NOMO-1 (cell line): ENCODE measurements around the gene NELFCD.
"Not testable (repeated sequence)": the region's sequence is repeated elsewhere in the genome, so short reads cannot be mapped to it uniquely, and the experiment has no call there.

Source experiments
- DNase-seq, 2 experiments: peaks; one replicate each; lab custom pipeline; 2025; ENCODE audit not compliant: unreplicated experiment in 2 of 2; lab: John Stamatoyannopoulos, UW

Gene NELFCD

DNA sequence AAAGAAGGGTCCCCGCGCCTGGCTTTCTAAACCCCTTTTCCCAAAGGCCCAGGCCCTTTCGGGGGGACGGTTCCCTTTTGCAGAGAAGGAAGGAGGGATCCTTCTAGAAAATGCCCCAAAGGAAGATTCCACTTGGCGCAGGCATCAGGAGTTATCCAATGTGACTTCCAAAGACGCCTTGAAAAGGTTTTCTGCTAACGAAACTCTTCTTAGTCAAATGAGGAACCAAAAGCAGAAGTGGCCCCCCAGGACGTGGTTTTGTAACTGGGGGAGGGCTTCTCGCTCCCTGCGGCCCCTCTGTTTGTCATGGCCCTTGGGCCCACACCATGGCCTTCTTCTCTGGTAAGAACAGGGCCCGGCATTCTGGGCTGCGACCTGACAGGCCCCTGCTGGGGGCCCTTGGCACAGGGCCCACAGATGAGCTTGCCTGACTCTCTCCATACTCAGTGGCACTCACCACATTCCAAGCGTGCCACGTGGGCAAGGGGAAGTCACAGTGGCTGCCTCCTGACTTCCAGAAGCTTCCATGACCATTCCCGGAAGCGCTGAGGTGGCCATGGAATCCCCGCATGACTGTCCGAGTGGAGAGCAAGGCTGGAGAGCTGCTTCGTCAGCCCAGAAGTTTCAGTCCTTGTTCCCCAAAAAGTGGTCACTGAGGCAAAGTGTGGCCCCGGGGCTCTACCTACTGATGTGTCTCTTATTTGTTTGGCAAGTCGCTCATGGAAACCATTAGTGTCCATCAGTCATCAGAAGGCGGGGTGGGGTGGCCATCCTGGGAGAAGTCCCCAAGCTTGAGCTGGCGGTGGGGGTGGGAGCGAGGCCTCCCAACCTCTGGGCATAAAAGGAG, 26.8 kb downstream of the NELFCD start:
- peak; percentile 87 to 92 for DNase-seq

DNA sequence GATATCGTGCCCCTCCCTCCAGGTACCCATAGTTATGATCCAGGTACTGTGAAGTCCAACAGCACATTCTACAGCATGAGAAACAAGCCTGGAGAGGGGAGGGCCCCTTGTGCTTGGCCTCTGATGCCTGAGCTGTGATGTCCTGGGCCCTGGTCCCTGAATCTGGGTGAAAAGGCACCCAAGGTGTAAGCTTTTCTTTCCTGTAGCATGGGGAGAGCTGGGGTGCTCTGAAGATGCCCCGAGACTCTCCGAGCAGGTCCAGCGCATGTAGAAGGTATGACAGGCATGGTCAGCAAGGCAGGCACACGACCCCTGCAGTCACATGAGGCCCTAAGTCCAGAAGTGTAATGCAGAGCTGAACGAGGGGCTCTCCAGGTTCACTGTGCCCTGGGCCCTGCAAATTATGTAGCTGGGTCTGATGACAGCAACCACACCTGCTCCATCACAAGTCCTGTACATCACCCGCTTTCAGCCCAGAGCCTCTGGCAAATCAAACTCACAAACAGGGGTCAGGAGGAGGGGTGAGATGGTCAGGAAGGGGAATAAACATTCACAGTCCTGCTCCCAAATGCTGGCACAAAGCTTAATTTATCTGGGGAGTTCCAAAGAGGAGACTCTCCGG, 27.8 kb downstream of the NELFCD start:
- no peak for DNase-seq

DNA sequence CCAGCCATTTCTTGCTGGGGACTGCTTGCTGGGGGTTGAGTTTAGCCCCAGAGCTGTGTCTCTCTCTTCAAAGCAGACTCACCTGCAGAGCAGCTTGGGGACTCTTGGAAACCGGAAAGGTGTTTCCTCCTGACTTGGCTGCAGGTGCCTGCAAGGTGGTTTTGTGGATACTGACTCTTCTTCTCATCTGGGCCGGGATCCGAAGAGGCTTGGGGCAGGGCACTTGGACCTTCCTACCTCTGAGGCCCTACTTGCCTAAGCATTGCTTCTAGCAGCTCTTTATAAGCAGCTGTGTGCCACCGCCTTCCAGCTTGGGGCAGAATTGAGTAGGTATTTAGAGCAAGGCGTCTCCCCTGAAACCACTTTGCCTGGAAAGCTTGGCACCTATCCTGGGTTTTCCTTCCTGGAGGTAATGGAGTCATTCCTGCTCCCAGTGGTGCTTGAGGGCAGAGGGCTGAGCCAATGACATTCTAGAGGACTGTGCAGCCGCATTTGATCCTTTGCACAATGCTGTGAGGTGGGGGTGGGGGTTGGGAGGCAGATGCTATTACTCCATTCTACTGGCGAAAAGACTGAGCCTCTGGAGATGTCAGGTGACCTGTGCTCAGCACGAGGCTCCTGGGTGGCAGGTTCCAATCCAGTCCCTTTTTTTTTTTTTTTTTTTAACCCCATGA, 29.4 kb downstream of the NELFCD start:
- no peak for DNase-seq

DNA sequence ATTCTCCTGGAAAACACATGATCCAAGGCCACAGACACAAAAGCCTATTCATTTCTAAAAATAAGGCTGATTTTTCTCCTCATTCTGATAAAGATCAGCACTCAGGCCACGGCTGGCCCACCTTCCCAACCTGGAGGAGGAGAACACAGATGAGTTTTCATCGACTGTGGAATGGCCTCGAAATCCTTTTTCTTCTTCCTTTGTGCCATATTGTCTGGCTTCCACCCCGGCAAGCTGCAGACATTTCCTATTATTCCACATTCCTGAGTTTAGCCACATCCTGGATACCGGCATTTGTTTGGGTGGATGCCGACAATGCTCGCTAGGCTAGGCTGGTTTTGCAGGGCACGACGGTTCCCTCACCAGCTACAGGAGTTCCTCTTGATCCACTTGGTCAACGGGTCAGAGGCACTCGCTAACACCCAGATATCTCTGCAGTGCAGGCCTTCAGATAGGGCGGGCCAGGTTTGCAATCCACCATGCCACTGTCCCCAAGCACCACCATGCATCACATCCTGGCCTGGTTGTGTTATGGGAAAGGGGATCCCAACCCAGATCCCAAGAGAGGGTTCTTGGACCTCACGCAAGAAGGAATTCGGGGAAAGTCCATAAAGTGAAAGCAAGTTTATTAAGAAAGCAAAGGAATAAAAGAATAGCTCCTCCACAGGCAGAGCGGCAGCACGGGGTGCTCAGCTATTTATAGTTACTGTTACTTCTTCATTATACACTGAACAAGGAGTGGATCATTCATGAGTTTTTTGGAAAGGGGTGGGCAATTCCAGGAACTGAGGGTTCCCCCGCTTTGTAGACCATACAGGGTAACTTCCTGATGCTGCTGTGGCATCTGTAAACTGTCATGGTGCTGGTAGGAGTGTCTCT, 30.2 kb downstream of the NELFCD start:
- DNase-seq = no peak

DNA sequence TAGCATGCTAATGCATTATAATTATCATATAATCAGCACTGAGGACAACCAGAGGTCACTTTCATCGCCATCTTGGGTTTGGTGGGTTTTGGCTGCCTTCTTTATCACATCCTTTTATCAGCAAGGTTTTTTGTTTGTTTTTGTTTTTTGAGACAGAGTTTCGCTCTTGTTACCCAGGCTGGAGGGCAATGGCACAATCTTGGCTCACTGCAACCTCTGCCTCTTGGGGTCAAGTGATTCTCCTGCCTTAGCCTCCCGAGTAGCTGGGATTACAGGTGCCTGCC, 30.8 kb downstream of the NELFCD start:
- DNase-seq = not testable (repeated sequence)

DNA sequence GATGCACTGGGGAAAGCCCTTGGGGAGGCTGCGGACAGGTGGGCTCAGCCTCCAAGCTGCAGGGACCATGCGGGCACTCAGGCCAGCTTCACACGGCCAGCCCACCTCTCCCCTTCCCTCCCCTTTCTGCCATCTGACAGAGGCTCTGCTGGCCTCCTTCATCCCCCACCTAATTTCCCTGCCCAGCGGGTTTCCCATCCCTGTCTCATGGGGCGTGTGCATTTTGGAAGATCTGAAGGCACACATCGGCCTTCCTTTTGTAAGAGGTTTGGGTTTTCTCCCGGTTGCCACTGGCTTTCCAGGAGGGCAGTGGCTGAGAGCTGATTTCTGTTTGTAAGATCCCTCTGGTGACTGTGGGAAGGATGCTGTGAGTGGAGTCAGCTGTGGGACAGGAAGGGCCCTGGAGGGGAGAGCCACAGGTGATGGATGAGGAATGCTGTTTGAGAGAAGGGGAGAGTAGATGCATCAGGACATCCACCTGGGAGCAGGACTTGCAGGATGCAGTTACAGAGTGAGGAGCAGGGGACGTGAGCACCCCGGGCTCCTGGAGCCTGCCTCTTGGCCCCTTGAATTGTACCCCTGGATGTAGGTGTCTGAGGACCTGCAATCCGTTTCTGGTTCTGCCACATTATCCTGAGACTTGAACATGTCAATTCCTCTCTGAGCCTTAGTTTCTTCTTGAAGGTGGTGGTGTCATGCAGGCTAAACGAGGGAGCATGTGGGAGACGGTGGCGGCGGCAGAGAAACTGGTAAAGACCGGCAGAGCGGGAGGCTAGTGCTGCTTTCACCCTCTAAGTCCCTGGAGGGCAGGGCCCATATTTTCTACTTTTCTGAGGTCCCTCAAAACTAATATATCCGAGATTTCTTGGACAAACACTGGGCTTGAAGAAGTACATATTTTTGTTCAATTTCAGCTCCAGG, 32.2 kb downstream of the NELFCD start:
- DNase-seq = no peak

DNA sequence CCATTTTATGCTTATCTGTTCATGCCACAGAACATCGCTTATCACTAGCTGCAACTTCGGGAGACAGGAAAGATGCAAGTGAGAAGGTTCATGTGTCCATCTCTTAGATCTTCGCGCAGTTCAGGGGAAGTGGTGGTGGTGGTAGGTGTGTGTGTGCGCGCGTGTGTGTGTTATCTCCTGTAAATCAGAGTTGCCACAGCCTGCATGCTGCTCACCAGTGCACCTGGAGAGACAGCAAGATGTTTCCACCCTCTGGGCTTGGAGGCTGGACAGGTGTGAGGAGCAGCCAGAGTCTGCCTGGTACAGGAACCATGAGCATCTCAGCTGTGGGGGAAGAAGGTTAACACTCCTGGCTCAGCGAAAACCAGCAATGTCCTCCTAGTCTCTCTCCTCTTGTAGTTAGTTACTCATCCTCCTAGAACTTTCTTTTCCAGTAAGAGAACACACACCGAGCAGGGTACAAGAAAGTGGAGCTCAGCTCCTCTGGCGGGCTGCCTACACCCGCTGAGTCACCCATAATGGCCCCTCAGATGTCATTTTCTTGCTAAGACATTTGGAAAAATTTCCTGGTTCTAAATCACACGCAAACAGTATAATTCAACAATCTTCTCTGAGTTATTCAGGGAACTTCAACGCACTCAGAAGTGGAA, 33.0 kb downstream of the NELFCD start:
- DNase-seq = no peak

DNA sequence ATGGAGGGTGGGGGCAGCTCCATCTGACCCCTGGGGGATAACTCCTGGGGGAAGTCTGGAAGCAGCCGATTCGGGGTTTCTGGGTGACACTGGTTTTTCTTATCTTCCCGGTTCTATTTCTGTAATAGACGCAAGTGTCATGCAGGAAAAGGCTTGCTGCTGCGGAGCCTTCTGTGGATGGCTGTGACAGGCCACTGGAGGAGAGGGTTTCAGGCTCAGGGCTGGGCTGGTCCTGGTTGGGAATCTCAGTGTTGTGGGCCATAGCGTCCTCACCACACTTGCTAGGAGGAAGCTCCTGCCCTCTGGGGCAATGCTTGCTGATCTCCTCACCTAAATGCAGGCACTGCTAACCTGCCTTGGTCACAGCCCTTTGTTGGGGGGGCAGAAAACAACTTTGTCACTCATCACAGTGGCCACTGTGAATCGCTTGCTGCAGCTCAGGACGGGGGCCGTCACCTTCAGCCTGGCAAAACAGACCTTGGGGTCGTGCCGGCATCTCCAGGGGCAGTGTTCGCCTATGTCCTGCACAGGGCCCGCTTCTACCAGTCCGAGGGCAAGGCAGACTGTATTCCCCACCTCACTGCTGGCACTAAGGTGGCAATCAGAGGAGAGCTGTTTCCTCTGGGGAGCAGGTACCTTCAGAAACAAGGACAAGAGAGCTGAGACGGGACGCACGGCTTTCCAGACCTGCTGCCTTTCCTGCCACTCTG, 33.8 kb downstream of the NELFCD start:
- DNase-seq = no peak

DNA sequence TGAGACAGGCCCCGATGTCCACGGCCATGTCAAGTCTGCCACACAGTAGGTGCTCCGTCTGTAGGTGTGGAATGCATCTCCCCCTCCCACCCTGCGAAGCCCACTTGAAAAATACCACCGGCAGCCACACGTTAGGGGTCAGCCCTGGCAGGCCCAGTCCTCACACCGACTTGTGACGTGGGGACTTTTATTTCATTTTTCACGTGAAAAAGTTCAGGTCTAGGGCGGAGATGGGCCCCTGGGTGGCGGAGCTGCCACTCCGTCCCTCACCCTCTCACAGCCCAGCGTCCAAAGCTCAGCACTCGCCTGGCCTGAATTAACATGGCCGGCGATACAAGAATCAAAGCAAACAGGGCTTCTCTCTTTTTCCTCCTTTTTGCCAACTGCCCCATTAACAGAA, 34.4 kb downstream of the NELFCD start:
- DNase-seq = no peak

DNA sequence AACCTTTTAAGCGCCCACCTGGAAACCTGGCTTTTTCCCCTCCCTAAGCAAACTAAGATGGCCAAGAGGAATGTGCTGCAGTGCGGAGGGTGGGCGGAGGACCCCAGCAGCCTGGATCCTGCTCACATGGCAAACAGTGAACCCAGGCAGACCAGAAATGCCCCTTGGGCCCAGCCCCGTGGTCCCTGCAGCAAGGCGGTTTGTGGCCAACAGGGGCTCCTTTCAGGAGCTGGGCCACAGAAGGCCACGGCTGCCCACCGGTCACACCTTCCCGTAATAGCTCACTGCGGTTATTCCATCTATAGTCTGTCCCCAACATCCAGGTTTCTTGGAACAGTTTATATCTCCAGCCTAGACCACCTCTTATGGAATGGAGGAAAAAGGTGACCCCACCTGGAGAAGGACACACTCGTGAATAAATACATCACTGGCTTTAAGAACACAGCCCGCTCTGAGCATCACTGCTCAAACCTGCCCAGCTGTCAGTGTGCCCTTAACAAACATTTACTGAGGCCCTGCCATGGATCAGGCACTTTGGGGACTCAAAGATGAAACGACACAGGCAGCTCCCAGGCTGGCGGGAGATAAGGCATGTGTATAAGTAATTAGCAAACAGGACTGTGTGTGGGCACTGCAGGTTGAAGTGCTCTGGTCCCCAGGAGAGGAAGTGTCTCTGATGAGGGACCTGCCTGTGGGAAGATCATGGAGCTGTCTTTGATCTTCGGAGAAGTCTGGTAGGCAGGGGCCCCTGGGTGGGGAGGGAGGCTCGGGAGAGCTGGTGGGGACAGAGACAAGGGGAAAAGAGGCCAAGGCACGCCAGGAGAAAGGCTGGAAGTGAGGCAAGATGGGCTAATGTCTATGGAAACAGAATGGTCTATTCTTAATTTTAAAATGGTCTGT, 35.0 kb downstream of the NELFCD start:
- DNase-seq = no peak

DNA sequence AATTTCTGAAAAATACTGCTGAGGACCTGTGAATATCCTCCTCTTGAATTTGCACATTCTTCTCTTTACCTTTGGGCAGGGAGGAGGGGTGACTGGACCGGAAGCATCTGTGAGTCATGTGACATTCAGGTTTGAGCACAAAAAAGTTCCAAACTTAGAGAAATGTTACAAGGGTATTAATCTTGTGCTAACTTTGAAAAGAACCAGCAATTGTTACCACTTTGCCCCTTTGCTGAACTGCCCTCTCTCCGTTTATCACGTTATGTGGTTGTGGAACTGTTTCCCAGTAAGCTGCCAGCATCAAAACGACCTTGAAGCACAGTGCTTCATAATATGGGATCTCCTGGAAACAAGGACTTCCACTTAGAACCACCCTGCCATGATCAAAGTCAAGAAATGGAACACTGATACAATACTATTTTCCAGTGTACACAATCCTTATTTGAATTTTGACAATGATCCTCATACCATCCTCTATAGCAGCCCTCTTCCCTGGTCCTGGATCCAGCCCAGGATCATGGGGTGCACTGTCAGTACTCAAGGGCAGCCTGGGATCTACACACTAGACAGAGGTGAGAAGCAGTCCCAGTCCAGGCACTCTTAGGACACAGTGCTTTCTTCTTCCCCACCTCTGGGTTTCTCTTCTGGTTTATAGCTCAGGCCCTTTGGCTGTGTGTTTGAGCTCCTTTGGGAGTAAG, 35.9 kb downstream of the NELFCD start:
- DNase-seq = no peak

DNA sequence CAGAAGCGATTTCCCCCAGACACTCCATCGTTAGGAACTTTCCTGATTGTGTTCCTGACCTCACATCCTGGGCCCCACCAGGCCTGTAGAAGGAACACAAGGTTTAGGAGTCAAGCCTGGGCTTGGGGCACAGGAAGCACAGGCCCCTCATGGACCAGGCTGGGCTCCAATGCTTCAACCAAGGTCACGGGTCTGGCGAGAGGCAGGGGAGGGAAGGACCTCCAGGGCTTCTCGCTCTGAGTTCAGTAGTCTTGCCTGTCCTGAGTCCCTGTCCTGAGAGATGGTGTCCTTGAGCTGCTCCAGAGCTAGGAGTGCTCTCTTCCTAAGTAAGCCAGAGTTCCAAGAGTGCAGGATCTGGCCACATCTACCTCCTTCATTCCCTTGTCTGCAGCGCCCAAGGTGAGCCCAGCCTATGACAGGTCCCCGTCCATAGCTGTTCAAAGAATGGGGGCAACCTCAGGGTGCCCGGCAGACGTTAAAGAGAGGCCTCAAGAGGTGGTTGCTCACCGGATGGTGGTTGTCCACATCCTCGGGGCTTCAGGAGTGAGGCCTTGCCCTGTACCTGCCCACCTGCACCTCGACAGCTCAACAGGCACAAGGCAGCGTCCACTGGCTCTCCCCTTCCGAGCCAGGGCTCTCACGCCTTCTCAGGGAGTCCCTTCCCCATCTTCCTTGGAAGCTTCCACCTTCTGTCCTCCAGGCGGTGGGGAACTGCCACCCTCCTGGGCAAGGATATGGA, 36.6 kb downstream of the NELFCD start:
- DNase-seq = no peak

DNA sequence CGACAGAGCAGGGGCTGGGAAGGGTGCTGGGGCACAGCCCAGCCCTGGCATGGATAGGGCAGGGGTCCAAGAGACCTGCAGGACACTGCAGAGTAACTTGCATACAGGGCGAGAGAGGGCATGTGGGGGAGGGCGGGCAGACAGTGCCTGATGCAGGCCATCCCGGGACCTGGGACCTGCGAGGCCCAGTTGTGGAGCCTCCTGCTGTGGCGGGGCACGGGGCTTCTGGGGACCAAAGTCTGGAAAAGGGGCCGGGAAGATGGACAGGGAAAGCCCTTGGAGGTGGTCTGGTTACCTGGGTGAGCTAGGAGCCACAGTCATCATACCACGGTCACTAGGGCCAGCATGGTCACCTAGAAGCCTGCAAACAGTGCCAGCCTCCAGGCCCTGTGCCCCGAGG, 37.8 kb downstream of the NELFCD start:
- DNase-seq = no peak

DNA sequence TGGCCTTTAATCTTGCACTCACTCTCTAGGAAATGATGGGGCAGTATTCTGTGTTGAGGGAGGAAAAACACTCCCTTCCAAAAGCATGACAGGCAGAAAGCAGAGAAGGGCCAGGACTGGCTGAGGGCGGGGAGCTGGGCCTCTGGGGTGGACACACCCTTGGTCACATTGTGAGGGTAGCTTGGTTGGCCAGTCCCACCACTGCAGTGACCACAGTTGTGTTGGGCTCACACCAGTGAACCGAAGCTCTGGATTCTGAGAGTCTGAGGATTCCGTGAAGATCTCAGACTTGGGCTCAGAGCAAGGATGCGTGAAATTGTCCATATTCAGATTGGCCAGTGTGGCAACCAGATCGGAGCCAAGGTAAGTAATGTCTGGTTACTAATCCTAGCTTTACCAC, 38.2 kb downstream of the NELFCD start, which contains the start of gene TUBB1:
Gene TUBB1, plus strand, starts transcription at position 213 of the 400 bp plus-strand sequence. Its CDS starts 94 bp downstream, at position 307.
- no peak for DNase-seq

DNA sequence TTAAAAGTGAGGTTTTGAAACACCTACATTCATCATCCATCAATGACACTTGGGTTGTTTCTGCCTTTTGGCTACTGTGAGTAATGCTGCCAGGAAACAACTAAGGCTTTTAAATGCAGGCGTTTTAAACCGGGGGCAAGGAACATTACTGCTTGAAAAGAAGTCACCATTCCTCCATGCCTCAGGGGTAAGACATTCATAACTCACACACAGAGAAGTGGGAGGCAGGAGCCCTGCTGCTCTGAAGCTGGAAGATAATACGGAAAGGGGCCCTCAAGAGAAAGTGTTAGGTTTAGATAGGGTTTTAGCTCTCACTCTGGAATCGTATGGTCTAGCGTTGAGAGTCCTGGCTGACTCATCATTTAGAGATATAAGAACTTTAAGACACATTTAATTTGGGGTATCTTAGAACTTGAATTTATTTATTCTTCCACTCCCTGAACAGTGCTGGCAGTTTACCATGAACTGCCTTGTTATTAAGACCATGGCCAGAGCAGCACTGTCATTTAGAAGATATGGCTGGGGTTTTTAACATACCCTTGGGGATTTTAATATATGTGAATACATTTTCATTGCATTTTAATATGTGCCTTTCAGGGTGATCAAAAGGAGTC, 40.0 kb downstream of the NELFCD start:
- DNase-seq = no peak

DNA sequence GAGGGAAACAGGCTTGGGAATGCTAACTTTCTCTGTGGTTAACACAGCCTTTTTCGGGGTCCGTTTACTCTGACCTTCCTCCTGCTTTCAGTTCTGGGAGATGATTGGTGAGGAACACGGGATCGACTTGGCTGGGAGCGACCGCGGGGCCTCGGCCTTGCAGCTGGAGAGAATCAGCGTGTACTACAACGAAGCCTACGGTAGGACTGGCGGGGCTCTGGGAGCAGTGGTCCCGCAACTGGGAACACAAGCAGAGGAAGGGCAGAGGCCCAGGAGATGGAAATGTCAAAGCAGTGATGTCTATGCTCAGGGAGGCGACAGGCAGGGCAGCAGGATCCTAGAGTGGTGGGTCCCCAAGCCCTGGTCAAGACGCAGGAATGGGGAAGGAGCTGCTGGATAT, 41.7 kb downstream of the NELFCD start:
- DNase-seq = no peak
